Bronchial epithelial cell (primary cell): ENCODE measurements around the gene CEP170. TPM values are rescaled to one million over a fixed set of nuclear protein-coding genes. Genes with fewer than 3 reads are reported as not detected.

Experiments
- DNase-seq: peaks from one replicate; pipeline ENCODE4 v3.0.0-alpha.2; 2010; ENCODE audit warnings: low read depth
- FAIRE-seq: peaks from 2 replicates; lab custom pipeline; 2011; peaks lifted over from hg19 to GRCh38; lab: Jason Lieb, UNC
- H3K27me3 ChIP-seq: 2 replicates; pipeline ENCODE4 v1.5.1; 2011; ENCODE audit warnings: low read length; ENCODE audit not compliant: control insufficient read depth, insufficient read depth
- H3K36me3 ChIP-seq: 2 replicates; pipeline ENCODE4 v1.5.1; 2011; ENCODE audit warnings: low read length; ENCODE audit not compliant: control insufficient read depth, insufficient read depth
- H3K4me3 ChIP-seq: 2 replicates; pipeline ENCODE4 v1.5.1; 2011; ENCODE audit warnings: mild to moderate bottlenecking, low read depth, low read length, control low read depth
- total RNA-seq: library from RNA; depleted of rRNA; stranded (reverse); fragments of >200 nt; gene quantifications from 2 replicates; pipeline ENCODE4 v1.2.1, GENCODE V29; 2014
- TF ChIP-seq, protein P1 (sequence below): IDR thresholded peaks from 2 replicates; pipeline ENCODE4 v1.5.1; 2011; ENCODE audit warnings: mild to moderate bottlenecking, moderate library complexity, low read length, control low read depth, inconsistent platforms; ENCODE audit not compliant: insufficient read depth, severe bottlenecking

The CEP170 gene
- total RNA-seq, 1 donor from 2014 or later, result 21.6 TPM

DNA sequence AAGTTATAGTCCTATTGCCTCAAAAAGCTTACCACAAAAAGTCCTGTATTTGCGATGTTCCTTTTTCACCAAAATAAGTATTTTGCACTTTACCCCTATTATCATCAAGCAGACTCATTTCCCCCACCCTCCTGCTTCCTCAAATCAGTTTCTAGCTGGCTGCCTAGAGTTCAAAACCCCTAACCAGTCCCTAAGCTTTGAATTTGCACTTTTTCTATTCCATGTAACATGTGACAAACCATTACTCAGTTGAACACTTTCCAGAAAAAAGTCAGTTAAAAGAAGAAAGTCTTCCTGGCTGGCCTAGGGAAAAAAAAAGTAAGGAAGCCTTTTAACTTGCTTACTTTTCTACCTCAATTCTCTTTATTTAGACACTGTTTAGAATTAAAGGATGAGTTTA is 8.2 kb downstream of the CEP170 start:
- Histone ChIP-seq H3K4me3 (no peak overlapping the region), H3K36me3 (no peaks in the 10 kb centered on the region), H3K27me3 (no peaks in the 10 kb centered on the region)
- DNase-seq (no peak), FAIRE-seq (no peak)
- TF ChIP-seq, protein P1, sequence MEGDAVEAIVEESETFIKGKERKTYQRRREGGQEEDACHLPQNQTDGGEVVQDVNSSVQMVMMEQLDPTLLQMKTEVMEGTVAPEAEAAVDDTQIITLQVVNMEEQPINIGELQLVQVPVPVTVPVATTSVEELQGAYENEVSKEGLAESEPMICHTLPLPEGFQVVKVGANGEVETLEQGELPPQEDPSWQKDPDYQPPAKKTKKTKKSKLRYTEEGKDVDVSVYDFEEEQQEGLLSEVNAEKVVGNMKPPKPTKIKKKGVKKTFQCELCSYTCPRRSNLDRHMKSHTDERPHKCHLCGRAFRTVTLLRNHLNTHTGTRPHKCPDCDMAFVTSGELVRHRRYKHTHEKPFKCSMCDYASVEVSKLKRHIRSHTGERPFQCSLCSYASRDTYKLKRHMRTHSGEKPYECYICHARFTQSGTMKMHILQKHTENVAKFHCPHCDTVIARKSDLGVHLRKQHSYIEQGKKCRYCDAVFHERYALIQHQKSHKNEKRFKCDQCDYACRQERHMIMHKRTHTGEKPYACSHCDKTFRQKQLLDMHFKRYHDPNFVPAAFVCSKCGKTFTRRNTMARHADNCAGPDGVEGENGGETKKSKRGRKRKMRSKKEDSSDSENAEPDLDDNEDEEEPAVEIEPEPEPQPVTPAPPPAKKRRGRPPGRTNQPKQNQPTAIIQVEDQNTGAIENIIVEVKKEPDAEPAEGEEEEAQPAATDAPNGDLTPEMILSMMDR, result no peak

DNA sequence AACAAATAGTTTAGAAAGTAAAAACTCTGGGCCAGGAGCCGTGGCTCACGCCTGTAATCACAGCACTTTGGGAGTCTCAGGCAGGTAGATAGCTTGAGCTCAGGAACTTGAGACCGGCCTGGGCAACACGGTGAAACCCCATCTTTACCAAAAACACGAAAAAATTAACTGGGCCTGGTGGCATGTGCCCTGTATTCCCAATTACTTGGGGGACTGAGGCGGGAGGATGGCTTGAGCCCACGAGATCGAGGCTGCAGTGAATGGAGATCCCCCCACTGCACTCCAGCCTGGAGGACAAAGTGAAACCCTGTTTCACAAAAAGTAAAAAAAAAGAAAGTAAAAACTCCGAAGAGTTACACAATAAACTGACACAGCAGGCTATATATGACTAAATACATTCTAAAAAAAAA is 10.6 kb downstream of the CEP170 start:
- Histone ChIP-seq H3K27me3 (no peaks in the 10 kb centered on the region), H3K4me3 (no peak overlapping the region), H3K36me3 (no peaks in the 10 kb centered on the region)
- DNase-seq (no peak), FAIRE-seq (no peak)
- TF ChIP-seq, protein P1, result no peak

DNA sequence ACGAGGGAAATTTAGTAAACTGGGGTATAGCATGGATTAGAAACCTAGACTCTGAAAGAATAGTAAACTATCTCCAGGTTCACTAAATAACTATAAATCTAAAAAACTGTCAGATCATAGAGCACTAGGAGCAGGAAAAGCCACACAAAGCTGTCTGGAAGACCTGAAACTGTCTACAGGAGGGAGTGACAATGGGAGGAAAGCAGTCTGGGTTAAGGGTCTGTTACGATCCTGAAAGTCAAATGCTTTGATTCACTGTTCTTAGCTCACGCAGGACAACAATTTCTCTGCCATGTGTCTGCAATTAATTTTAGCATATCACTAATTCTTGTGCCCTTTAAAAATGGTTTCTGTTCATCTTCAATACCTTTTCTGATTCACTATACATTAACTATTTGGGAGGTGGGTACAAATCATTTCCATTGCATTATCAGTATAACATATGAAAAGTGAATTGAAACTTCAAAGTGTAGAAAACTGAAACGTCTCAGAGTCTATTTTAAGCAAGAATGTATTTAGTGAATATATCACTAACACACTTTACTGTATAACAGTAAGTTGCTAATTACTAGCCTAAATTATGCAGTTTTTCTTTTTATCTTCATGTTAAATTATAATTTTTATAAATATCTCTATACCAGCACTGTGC is 18.4 kb downstream of the CEP170 start:
- Histone ChIP-seq H3K36me3 (peaks cover 2% of the 10 kb centered on the region), H3K4me3 (no peak overlapping the region), H3K27me3 (no peaks in the 10 kb centered on the region)
- FAIRE-seq (no peak), DNase-seq (no peak)
- TF ChIP-seq, protein P1, result no peak

DNA sequence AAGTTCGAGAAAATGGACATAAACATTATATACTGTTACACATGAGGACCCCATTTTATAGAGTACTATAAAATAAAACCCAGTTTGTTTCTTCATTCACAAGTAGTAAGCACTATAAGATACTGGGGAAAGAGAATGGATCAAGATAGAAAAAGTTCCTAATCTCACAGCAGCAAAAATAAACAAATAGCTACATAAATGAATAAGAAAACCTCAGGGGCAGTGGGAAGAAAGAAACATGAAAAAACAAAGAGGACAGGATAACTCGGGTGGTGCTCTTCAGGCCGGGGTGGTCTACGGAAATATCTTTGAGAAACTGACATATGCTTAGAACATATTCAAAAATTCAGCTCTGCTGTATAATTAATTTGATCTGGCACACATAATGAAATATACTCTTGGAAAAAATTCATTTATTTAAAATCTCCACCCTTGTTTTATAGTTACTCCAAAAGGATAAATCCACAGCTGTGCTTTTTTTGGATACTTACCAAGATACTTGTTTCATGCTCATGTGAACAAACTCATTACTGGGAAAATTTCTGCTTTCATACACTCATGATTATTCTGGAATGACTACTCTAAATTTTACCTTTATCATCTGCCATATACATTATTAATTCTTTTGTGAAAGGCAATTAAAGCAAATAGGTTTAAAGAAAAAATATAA is 20.0 kb downstream of the CEP170 start:
- TF ChIP-seq, protein P1, result no peak
- FAIRE-seq (no peak), DNase-seq (no peak)
- Histone ChIP-seq H3K27me3 (no peaks in the 10 kb centered on the region), H3K4me3 (no peak overlapping the region), H3K36me3 (peaks cover 2% of the 10 kb centered on the region)

DNA sequence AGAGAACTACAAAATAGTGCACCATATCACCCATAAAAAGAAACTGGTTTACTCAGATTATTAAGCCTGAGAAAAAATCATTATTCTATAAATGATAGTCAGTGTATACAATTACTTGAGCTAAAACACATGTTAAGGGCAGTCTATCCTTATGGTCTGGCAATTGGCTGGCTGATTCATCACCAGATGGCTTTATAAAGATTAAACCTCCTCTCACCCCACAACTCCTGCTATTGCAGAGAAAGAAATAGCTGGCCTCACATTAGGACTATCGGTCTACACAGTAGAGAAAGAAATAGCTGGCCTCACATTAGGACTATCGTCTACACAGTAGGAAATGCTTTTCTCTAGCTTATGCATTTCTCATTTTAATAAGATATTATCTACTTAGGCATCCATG is 21.2 kb downstream of the CEP170 start:
- H3K27me3 ChIP-seq, result no peaks in the 10 kb centered on the region
- peaks cover 2% of the 10 kb centered on the region for H3K36me3 ChIP-seq
- FAIRE-seq (no peak), DNase-seq (no peak)
- H3K4me3 ChIP-seq, result no peak overlapping the region
- TF ChIP-seq, protein P1, result no peak
